ENCODE data around the gene HUNK.

HUNK gene

DNA sequence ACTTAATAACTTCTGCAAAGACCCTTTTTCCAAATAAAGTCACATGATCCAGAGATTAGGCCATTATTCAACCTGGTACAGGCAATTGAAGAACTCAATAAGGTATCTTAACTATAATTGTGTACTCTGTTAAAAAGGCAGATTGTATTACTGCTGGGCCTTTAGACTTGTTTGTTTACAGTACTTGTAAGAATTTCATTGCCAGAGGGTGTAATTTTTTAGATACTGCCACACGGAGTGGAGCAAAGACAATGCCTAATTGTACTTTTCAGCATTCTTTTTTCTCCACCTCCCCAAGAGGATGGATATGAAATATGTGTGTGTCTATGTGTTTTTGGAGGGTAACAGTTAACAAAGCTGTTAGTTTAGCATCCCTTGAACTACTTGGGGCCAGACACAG lies 47.5 kb downstream of the HUNK start:
- TF ChIP-seq, protein P1, sequence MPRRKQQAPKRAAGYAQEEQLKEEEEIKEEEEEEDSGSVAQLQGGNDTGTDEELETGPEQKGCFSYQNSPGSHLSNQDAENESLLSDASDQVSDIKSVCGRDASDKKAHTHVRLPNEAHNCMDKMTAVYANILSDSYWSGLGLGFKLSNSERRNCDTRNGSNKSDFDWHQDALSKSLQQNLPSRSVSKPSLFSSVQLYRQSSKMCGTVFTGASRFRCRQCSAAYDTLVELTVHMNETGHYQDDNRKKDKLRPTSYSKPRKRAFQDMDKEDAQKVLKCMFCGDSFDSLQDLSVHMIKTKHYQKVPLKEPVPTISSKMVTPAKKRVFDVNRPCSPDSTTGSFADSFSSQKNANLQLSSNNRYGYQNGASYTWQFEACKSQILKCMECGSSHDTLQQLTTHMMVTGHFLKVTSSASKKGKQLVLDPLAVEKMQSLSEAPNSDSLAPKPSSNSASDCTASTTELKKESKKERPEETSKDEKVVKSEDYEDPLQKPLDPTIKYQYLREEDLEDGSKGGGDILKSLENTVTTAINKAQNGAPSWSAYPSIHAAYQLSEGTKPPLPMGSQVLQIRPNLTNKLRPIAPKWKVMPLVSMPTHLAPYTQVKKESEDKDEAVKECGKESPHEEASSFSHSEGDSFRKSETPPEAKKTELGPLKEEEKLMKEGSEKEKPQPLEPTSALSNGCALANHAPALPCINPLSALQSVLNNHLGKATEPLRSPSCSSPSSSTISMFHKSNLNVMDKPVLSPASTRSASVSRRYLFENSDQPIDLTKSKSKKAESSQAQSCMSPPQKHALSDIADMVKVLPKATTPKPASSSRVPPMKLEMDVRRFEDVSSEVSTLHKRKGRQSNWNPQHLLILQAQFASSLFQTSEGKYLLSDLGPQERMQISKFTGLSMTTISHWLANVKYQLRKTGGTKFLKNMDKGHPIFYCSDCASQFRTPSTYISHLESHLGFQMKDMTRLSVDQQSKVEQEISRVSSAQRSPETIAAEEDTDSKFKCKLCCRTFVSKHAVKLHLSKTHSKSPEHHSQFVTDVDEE (CRISPR knock-in tag; IDR thresholded peaks at IDR 0.05) = no peak
- TF ChIP-seq ZNF70 (CRISPR knock-in tag; IDR thresholded peaks at IDR 0.05) = no peak
- TF ChIP-seq CSDC2 (CRISPR knock-in tag; IDR thresholded peaks at IDR 0.05) = no peak
- no peak for TF ChIP-seq ARNTL (CRISPR knock-in tag; IDR thresholded peaks at IDR 0.05; ENCODE audit: borderline replicate concordance, low read depth)
- ATAC-seq = no peak

DNA sequence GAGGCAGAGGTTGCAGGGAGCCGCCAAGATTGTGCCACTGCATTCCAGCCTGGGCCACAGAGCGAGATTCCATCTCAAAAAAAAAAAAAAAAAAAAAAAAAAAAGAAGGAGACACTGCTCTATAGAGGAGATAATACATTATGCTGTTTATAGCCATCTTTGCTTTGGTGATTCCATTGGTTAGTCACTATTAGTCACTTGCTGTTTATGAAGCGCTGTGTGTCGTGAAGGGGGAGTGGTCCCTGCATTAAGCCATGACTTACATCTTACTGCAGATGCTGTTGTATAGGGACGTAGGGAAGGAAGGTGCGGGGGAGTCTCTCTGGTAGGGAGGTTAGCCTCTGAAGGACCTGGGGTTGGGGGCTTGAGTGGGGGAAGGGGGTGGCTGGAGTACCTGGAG lies 48.3 kb downstream of the HUNK start:
- no peak for ATAC-seq
- TF ChIP-seq SNAI2 (CRISPR knock-in tag; IDR thresholded peaks at IDR 0.05) = no peak
- TF ChIP-seq, protein P2, sequence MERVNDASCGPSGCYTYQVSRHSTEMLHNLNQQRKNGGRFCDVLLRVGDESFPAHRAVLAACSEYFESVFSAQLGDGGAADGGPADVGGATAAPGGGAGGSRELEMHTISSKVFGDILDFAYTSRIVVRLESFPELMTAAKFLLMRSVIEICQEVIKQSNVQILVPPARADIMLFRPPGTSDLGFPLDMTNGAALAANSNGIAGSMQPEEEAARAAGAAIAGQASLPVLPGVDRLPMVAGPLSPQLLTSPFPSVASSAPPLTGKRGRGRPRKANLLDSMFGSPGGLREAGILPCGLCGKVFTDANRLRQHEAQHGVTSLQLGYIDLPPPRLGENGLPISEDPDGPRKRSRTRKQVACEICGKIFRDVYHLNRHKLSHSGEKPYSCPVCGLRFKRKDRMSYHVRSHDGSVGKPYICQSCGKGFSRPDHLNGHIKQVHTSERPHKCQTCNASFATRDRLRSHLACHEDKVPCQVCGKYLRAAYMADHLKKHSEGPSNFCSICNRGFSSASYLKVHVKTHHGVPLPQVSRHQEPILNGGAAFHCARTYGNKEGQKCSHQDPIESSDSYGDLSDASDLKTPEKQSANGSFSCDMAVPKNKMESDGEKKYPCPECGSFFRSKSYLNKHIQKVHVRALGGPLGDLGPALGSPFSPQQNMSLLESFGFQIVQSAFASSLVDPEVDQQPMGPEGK (CRISPR knock-in tag; IDR thresholded peaks at IDR 0.05; ENCODE audit: borderline replicate concordance) = no peak
- TF ChIP-seq ZNF8 (CRISPR knock-in tag; IDR thresholded peaks at IDR 0.05) = no peak
- TF ChIP-seq ISL1 (CRISPR knock-in tag; IDR thresholded peaks at IDR 0.05) = no peak
- TF ChIP-seq, protein P1 (CRISPR knock-in tag; IDR thresholded peaks at IDR 0.05) = no peak
- TF ChIP-seq BACH2 (CRISPR knock-in tag; IDR thresholded peaks at IDR 0.05; ENCODE audit: borderline replicate concordance) = no peak

DNA sequence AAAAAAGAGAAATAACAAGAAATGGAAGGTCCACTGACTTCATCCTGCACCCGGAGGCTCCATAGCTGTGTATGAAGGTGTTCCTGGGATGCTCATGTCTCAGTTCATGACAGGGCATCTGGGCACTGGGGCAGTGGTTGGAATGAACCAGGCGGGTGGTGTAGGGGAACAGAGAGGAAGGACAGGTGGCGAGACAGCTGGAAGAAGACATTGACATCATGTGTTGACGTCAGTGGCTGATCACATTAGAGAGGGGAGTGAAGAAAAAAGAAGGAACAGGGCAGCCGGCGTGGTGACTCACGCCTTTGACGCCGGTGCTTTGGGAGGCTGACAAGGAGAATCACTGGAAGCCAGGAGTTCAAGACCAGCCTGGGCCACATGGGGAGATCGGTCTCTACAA lies 50.1 kb downstream of the HUNK start:
- TF ChIP-seq, protein P3, sequence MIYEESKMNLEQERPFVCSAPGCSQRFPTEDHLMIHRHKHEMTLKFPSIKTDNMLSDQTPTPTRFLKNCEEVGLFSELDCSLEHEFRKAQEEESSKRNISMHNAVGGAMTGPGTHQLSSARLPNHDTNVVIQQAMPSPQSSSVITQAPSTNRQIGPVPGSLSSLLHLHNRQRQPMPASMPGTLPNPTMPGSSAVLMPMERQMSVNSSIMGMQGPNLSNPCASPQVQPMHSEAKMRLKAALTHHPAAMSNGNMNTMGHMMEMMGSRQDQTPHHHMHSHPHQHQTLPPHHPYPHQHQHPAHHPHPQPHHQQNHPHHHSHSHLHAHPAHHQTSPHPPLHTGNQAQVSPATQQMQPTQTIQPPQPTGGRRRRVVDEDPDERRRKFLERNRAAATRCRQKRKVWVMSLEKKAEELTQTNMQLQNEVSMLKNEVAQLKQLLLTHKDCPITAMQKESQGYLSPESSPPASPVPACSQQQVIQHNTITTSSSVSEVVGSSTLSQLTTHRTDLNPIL (CRISPR knock-in tag; IDR thresholded peaks at IDR 0.05; ENCODE audit: low read depth) = no peak
- TF ChIP-seq GLIS3 (CRISPR knock-in tag; IDR thresholded peaks at IDR 0.05) (no peak), ZNF565 (CRISPR knock-in tag; conservative IDR thresholded peaks at IDR 0.05; ENCODE audit: low read depth) (no peak), TCF4 (CRISPR knock-in tag; IDR thresholded peaks at IDR 0.05; ENCODE audit: borderline replicate concordance) (no peak), ZNF8 (CRISPR knock-in tag; IDR thresholded peaks at IDR 0.05) (no peak), RARB (CRISPR knock-in tag; IDR thresholded peaks at IDR 0.05) (no peak), BACH2 (CRISPR knock-in tag; IDR thresholded peaks at IDR 0.05; ENCODE audit: borderline replicate concordance) (no peak), SNAI2 (CRISPR knock-in tag; IDR thresholded peaks at IDR 0.05) (no peak), ARNTL (CRISPR knock-in tag; IDR thresholded peaks at IDR 0.05; ENCODE audit: borderline replicate concordance, low read depth) (no peak)
- TF ChIP-seq, protein P2 (CRISPR knock-in tag; IDR thresholded peaks at IDR 0.05; ENCODE audit: borderline replicate concordance) = no peak
- TF ChIP-seq, protein P4, sequence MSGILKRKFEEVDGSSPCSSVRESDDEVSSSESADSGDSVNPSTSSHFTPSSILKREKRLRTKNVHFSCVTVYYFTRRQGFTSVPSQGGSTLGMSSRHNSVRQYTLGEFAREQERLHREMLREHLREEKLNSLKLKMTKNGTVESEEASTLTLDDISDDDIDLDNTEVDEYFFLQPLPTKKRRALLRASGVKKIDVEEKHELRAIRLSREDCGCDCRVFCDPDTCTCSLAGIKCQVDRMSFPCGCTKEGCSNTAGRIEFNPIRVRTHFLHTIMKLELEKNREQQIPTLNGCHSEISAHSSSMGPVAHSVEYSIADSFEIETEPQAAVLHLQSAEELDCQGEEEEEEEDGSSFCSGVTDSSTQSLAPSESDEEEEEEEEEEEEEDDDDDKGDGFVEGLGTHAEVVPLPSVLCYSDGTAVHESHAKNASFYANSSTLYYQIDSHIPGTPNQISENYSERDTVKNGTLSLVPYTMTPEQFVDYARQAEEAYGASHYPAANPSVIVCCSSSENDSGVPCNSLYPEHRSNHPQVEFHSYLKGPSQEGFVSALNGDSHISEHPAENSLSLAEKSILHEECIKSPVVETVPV (CRISPR knock-in tag; IDR thresholded peaks at IDR 0.05) = no peak
- no peak for ATAC-seq

Measured in SK-N-SH treated with all-trans-retinoic acid at 6 μM for 48 hours (cell line).